Measurements from ENCODE around the gene ZNF99. TPM values are rescaled to one million over a fixed set of nuclear protein-coding genes. Genes with fewer than 3 reads are reported as not detected.

The ZNF99 gene
- total RNA-seq, 1 experiment from 2014 or later = not detected

Small RNA genes lying within 50 kb of the gene (small RNA-seq; reads per million reads assigned to genes)
- gene AC008626.1 = 0 reads per million in 2 experiments
- gene AC008626.2 = 0 reads per million in 2 experiments

Other genes with a start within 250 kb of the ZNF99 start
- not detected in 2 replicates for gene ZNF492, start 149.8 kb downstream of the ZNF99 start, total RNA-seq (2014; rRNA removed; shearing (Covaris generic))
- gene ZNF723, start 48.1 kb upstream of the ZNF99 start, total RNA-seq (2014; rRNA removed; shearing (Covaris generic)) = not detected in 2 replicates
- gene ZNF728, start 219.0 kb upstream of the ZNF99 start, total RNA-seq (2014; rRNA removed; shearing (Covaris generic)) = 0.42 and 0.53 TPM in 2 replicates

All from SK-MEL-5 (cell line).